GM19395 (cell line): Measurements from ENCODE around the gene SPNS1.

Source experiments
- ATAC-seq: cut with Tn5 transposase; IDR thresholded peaks from one replicate; pipeline ENCODE4 v1.9.1; 2021; ENCODE audit warnings: mild to moderate bottlenecking, moderate library complexity; ENCODE audit not compliant: unreplicated experiment

The SPNS1 gene

GRCh38 chr16:29025218-29025617 lies 50.6 kb downstream of the SPNS1 start:
- no peak for ATAC-seq

- no peak for ATAC-seq
Measured at GRCh38 chr16:29025735-29026134, 51.2 kb downstream of the SPNS1 start.

GRCh38 chr16:29028457-29029167 lies 54.0 kb downstream of the SPNS1 start:
- ATAC-seq: no peak

GRCh38 chr16:29029168-29029994 lies 54.8 kb downstream of the SPNS1 start:
- no peak for ATAC-seq

GRCh38 chr16:29030086-29030840 lies 55.7 kb downstream of the SPNS1 start:
- no peak for ATAC-seq
